GM12878 (cell line): ENCODE data around the gene HACE1. TPM values are rescaled to one million over a fixed set of nuclear protein-coding genes. Genes with fewer than 3 reads are reported as not detected.
A peak's percentile ranks its signal among the peaks of the same experiment; 100 is the strongest.

ENCODE experiments used
- CREM ChIP-seq: IDR thresholded peaks from 2 replicates; pipeline ENCODE4 v1.6.1; 2014; ENCODE audit warnings: antibody characterized with exemption, low read depth
- E2F4 ChIP-seq: IDR thresholded peaks from 2 replicates; pipeline ENCODE4 v1.6.1; 2012; ENCODE audit warnings: low read depth, low read length, improper control_type of control experiment
- E2F8 ChIP-seq: fragments of 450-650 bp; IDR thresholded peaks from 2 replicates; pipeline ENCODE4 v1.6.1; 2018; ENCODE audit warnings: mild to moderate bottlenecking, low read depth, moderate library complexity; ENCODE audit not compliant: partially characterized antibody
- MAX ChIP-seq: IDR thresholded peaks from 2 replicates; pipeline ENCODE4 v1.6.1; 2012; ENCODE audit warnings: low read depth, low read length, improper control_type of control experiment
- NR2F1 ChIP-seq: fragments of 450-650 bp; conservative IDR thresholded peaks from 2 replicates; pipeline ENCODE4 v1.6.1; 2017; ENCODE audit warnings: mild to moderate bottlenecking
- RAD21 ChIP-seq: IDR thresholded peaks from 2 replicates; pipeline ENCODE4 v1.6.1; 2011; ENCODE audit warnings: mild to moderate bottlenecking, low read depth, low read length, moderate library complexity; ENCODE audit not compliant: insufficient read depth
- SMC3 ChIP-seq: IDR thresholded peaks from 2 replicates; pipeline ENCODE4 v1.6.1; 2011; ENCODE audit warnings: low read length, improper control_type of control experiment, borderline replicate concordance
- SUPT20H ChIP-seq: IDR thresholded peaks from 2 replicates; pipeline ENCODE4 v1.6.1; 2011; ENCODE audit warnings: low read depth, mild to moderate bottlenecking, low read length, moderate library complexity, borderline replicate concordance; ENCODE audit not compliant: control insufficient read depth
- ZNF24 ChIP-seq: fragments of 450-650 bp; IDR thresholded peaks from 2 replicates; pipeline ENCODE4 v1.6.1; 2017; ENCODE audit warnings: antibody characterized with exemption, mild to moderate bottlenecking
- polyA plus RNA-seq, 11 experiments: library from polyadenylated mRNA; depleted of rRNA in 4 of 11; unstranded in 6 of 11; stranded (reverse) in 5 of 11; fragments of >200 nt; fragmentation: Nextera tagmentation in 4 of 11; fragmentation: Illumina TruSeq in 1 of 11; extraction: Ambion mirVana in 4 of 11; extraction: Trizol in 1 of 11; gene quantifications; 1 replicate in 1 of 11; 2 replicates in 10 of 11; pipeline versions ENCODE4 v1.2.1 to v1.2.3, GENCODE V29; 2011 to 2016; ENCODE audit warnings: inconsistent platforms in 2 of 11, missing spikeins in 2 of 11, low read depth in 1 of 11
- total RNA-seq, 4 experiments: library from RNA; depleted of rRNA in 3 of 4; stranded (reverse); fragments of >200 nt in 3 of 4; fragmentation: Illumina TruSeq in 1 of 4; extraction: Trizol in 1 of 4; gene quantifications; 2 replicates each; pipeline versions ENCODE4 v1.2.1 to v1.2.3, GENCODE V29; 2013 to 2021

HACE1 gene
- total and polyA plus RNA-seq, 10 of the 15 experiments (the other 5 are each of a cell fraction or from before 2014, with no cell fraction given): 1.6 to 16.9 (median 5.6) TPM

GRCh38 chr6:104771258-104771832 is 88.4 kb downstream of the HACE1 start (continued):
- TF ChIP-seq MAX: no peak
- TF ChIP-seq SMC3: peak; percentile 24; the same call in 1 of the 2 replicates
- TF ChIP-seq RAD21: peak; percentile 60
- TF ChIP-seq E2F8: no peak
- TF ChIP-seq CREM: no peak
- TF ChIP-seq NR2F1: no peak
- no peak for TF ChIP-seq SUPT20H
- TF ChIP-seq E2F4: no peak
- TF ChIP-seq ZNF24: no peak
